Uterus (tissue), 4 donors: ENCODE data around the gene PPP2R5A. TPM values are rescaled to one million over a fixed set of nuclear protein-coding genes. Genes with fewer than 3 reads are reported as not detected.

ENCODE experiments used
- DNase-seq, 2 donors: peaks; one replicate each; pipeline ENCODE4 v3.0.0-alpha.2; 2019 to 2020
- H3K27ac ChIP-seq, 2 donors: fragments of 200-600 bp; sonication (generic); 1 replicate in 1 of 2; 2 replicates in 1 of 2; pipeline ENCODE4 v1.5.1; 2016 to 2018
- H3K27me3 ChIP-seq, 2 donors: fragments of 200-600 bp; sonication (generic); one replicate each; pipeline ENCODE4 v1.5.1; 2018 to 2019; ENCODE audit warnings: control low read depth in 1 of 2
- H3K36me3 ChIP-seq, 2 donors: fragments of 200-600 bp; sonication (generic); one replicate each; pipeline ENCODE4 v1.5.1; 2019; ENCODE audit warnings: control low read depth in 1 of 2
- H3K4me1 ChIP-seq, 2 donors: fragments of 200-600 bp; sonication (generic); one replicate each; pipeline ENCODE4 v1.5.1; 2018 to 2019; ENCODE audit warnings: control low read depth in 1 of 2
- H3K4me3 ChIP-seq, 2 donors: fragments of 200-600 bp; sonication (generic); 1 replicate in 1 of 2; 2 replicates in 1 of 2; pipeline ENCODE4 v1.5.1; 2018 to 2019; ENCODE audit warnings: mild to moderate bottlenecking in 1 of 2
- H3K9me3 ChIP-seq, 2 donors: fragments of 200-600 bp; sonication (generic); one replicate each; pipeline ENCODE4 v1.5.1; 2019; ENCODE audit warnings: control low read depth in 1 of 2
- POLR2A ChIP-seq, 2 donors: fragments of 450-650 bp; IDR thresholded peaks; one replicate each; pipeline ENCODE4 v1.6.1; 2016; ENCODE audit warnings: antibody characterized with exemption in 2 of 2, mild to moderate bottlenecking in 1 of 2, moderate library complexity in 1 of 2
- intact Hi-C: fragments of 100-400 bp; cut with DNase I; formaldehyde crosslinking; loops from one replicate; pipeline ENCODE4 v1.15.1; 2023; ENCODE audit warnings: low total_unique reads
- total RNA-seq, 4 donors: library from RNA; depleted of rRNA in 3 of 4; stranded (reverse); fragments of >200 nt in 3 of 4; gene quantifications; one replicate each; pipeline versions ENCODE4 v1.1.0 to v1.2.4, GENCODE V29; 2014 to 2023
- TF ChIP-seq, protein P1 (sequence below), 4 experiments: fragments of 200-600 bp in 2 of 4; fragments of 450-650 bp in 2 of 4; sonication (generic) in 2 of 4; IDR thresholded peaks; one replicate each; pipeline ENCODE4 v1.5.1; 2016 to 2019; ENCODE audit warnings: antibody characterized with exemption in 4 of 4, mild to moderate bottlenecking in 2 of 4, moderate library complexity in 1 of 4
- donor health status: DM: yes; HTN: yes; CAD: no.

Gene PPP2R5A
- total RNA-seq, 4 donors from 2014 or later, result 14.9 to 44.4 (median 34.6) TPM

DNA sequence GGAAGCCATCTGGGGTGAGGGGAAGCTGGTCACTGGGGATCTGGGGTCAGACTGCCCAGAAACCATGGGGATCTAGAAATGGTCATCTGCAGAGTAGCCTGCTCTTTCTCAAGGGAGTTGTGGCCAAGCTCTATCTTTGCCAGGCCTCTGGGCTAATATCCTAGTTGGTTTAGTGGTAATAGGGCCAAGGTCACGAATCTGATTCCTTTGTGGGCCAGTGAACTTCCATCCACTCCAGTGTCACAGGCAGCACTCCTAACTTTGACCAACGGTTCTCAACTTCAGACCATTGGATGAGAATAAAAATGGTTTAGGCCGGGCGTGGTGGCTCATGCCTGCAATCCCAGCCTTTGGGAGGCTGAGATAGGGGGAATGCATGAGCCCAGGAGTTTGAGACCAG lies 28.1 kb upstream of the PPP2R5A start:
- Histone ChIP-seq H3K27ac (no peak overlapping the region), H3K27me3 (no peaks in the 10 kb centered on the region), H3K9me3 (no peaks in the 10 kb centered on the region), H3K4me1 (no peaks in the 10 kb centered on the region), H3K4me3 (no peak overlapping the region), H3K36me3 (no peaks in the 10 kb centered on the region)
- no peak for TF ChIP-seq POLR2A (IDR thresholded peaks at IDR 0.05)
- TF ChIP-seq, protein P1, sequence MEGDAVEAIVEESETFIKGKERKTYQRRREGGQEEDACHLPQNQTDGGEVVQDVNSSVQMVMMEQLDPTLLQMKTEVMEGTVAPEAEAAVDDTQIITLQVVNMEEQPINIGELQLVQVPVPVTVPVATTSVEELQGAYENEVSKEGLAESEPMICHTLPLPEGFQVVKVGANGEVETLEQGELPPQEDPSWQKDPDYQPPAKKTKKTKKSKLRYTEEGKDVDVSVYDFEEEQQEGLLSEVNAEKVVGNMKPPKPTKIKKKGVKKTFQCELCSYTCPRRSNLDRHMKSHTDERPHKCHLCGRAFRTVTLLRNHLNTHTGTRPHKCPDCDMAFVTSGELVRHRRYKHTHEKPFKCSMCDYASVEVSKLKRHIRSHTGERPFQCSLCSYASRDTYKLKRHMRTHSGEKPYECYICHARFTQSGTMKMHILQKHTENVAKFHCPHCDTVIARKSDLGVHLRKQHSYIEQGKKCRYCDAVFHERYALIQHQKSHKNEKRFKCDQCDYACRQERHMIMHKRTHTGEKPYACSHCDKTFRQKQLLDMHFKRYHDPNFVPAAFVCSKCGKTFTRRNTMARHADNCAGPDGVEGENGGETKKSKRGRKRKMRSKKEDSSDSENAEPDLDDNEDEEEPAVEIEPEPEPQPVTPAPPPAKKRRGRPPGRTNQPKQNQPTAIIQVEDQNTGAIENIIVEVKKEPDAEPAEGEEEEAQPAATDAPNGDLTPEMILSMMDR (IDR thresholded peaks at IDR 0.05), result no peak
- intact Hi-C loops, result no loop called here
- DNase-seq, result no peak

DNA sequence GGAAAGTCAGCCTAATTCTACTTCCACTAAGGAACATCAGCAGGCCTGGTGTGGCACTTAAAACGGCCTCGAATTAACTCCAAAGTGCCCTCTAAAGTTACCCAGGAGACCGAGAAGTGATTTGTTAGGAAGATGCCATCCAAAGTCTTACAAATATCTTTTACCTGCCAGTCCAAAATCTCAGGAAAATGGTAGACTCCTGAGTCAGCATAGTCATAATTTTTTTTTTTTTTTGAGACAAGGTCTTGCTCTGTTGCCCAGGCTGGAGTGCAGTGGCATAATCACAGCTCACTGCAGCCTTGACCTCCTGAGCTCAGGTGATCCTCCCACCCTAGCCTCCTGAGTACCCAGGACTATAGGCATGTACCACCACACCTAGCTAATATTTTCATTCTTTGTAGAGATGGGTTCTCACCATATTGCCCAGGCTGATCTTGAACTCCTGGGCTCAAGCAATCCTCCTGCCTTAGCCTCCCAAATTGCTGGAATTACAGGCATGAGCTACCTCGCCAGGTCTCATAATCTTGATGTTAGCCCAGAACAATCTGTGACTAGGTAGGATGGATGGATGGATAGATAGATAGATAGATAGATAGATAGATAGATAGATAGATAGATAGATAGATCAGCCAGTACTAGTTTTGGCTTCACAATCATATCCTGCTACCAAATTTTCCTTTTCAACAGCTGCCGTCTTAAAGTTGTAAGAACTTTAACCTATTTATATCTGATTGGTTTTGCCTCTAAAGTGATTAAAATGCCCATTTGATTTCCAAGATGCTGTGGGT lies 25.3 kb upstream of the PPP2R5A start:
- TF ChIP-seq POLR2A (IDR thresholded peaks at IDR 0.05), result no peak
- TF ChIP-seq, protein P1 (IDR thresholded peaks at IDR 0.05), result no peak
- H3K27me3 ChIP-seq, result no peaks in the 10 kb centered on the region
- DNase-seq, result no peak
- H3K36me3 ChIP-seq, result no peaks in the 10 kb centered on the region
- no peak overlapping the region for H3K27ac ChIP-seq
- no peaks in the 10 kb centered on the region for H3K9me3 ChIP-seq
- H3K4me3 ChIP-seq, result no peak overlapping the region
- intact Hi-C loops, result no loop called here
- H3K4me1 ChIP-seq, result no peaks in the 10 kb centered on the region

DNA sequence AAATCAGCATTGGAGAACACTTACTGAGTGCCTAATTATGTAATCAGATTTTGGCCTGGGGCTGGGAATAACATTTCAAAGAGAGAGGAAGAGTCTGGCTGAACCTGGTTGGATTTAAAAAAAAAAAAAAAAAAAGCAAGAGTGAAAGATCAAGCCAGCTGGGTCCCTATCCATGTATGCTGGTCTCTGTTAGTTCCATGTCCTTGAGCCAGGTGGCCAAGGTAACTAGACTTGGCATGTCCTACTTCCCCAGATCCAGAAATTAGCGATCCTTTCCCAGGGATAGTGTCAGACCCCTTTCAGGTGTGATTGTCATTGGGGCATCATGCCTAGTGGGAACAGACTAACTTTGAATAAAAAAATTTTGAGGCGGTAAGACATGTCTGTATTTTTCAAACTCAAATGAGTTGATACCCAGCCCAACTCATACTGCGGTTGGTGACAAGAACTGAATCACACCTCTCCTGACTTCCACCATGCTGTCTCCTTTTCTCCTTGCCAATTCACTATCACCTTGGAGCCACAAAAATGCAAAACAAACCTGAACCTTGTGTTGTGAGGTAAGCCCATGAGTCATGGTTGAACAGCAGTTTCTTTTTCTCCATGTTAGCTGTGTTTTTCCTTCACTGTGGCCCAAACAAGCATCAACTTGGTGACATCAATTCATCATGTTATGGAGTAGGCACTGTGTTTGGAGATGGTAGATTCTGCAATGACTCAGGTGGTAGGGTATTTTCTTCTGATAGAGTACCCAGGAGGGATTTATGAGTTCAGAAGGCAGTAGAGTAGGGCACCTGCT lies 24.5 kb upstream of the PPP2R5A start:
- intact Hi-C loops, result no loop called here
- H3K27ac ChIP-seq, result no peak overlapping the region
- no peaks in the 10 kb centered on the region for H3K36me3 ChIP-seq
- no peaks in the 10 kb centered on the region for H3K27me3 ChIP-seq
- no peaks in the 10 kb centered on the region for H3K9me3 ChIP-seq
- TF ChIP-seq, protein P1 (IDR thresholded peaks at IDR 0.05), result no peak
- TF ChIP-seq POLR2A (IDR thresholded peaks at IDR 0.05), result no peak
- no peaks in the 10 kb centered on the region for H3K4me1 ChIP-seq
- DNase-seq, result no peak
- H3K4me3 ChIP-seq, result no peak overlapping the region

DNA sequence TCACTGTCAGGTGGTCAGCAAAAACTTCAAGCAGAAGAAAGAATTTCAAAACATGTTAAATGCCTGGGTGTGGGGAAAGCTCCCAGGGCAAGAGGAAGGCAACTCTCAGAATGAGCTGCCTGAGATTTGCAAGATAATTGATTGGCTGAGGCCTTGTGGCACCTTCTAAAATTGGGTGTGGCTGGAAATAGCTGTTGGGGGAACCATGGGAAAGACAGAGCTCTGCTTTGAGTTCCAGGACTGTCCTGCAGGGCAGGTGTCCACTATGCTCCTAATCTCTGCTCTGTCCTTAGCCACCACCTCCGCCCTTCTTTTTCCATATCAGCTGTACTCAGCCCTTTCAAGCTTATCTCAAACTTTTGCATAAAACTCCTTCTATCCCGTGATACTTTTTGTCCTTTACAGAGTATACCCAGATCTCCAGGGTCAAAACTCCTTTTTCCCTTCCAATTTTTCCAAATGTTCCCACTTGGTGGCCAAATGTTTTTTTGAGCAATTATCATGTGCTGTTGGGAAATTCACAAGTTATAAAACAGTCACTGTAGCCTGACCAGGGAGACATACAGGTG lies 23.8 kb upstream of the PPP2R5A start:
- H3K27ac ChIP-seq, result no peak overlapping the region
- H3K4me3 ChIP-seq, result no peak overlapping the region
- TF ChIP-seq, protein P1 (IDR thresholded peaks at IDR 0.05), result no peak
- no peak for TF ChIP-seq POLR2A (IDR thresholded peaks at IDR 0.05)
- no peaks in the 10 kb centered on the region for H3K4me1 ChIP-seq
- no peaks in the 10 kb centered on the region for H3K9me3 ChIP-seq
- no peak for DNase-seq
- no peaks in the 10 kb centered on the region for H3K36me3 ChIP-seq
- H3K27me3 ChIP-seq, result no peaks in the 10 kb centered on the region
- intact Hi-C loops, result no loop called here

DNA sequence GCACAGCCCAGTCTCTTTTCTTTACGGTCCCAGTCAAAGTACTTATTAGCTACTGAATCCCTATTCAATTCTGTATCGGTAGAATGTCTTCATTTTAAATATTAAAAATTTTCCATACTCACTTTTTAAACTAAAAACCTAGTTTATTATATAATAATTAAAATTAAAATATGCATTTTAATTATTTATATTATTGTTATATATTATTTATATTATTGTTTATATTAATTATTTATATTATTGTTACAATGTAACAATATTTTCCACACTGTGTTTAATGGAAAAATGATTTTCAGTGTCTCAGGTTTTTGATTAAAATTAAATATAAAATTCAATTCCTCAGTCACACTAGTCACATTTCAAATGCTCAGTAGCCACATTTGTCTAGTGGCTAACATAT lies 18.2 kb upstream of the PPP2R5A start:
- intact Hi-C loops, result no loop called here
- H3K4me1 ChIP-seq, result no peaks in the 10 kb centered on the region

More for the DNA sequence above, 18.2 kb upstream of the PPP2R5A start:
- Histone ChIP-seq H3K27me3 (no peaks in the 10 kb centered on the region), H3K36me3 (no peaks in the 10 kb centered on the region), H3K4me3 (no peak overlapping the region), H3K9me3 (no peaks in the 10 kb centered on the region), H3K27ac (no peak overlapping the region)
- DNase-seq, result no peak
- TF ChIP-seq, protein P1 (IDR thresholded peaks at IDR 0.05), result no peak
- no peak for TF ChIP-seq POLR2A (IDR thresholded peaks at IDR 0.05)
